ENCODE data around the gene CCDC112.
A peak's percentile ranks its signal among the peaks of the same experiment; 100 is the strongest.

The CCDC112 gene, protein sequence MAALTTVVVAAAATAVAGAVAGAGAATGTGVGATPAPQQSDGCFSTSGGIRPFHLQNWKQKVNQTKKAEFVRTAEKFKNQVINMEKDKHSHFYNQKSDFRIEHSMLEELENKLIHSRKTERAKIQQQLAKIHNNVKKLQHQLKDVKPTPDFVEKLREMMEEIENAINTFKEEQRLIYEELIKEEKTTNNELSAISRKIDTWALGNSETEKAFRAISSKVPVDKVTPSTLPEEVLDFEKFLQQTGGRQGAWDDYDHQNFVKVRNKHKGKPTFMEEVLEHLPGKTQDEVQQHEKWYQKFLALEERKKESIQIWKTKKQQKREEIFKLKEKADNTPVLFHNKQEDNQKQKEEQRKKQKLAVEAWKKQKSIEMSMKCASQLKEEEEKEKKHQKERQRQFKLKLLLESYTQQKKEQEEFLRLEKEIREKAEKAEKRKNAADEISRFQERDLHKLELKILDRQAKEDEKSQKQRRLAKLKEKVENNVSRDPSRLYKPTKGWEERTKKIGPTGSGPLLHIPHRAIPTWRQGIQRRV

GRCh38 chr5:115296124-115297022 is at the start of gene CCDC112:
Gene CCDC112, minus strand, starts transcription at chr5:115296654. Its CDS starts 111 bp downstream, at chr5:115296543.
- peaks cover 7% of the 10 kb centered on the region for H3K27me3 Mint-ChIP-seq (ENCODE audit: low read depth)

GRCh38 chr5:115345344-115345743 is 48.9 kb upstream of the CCDC112 start:
- H3K4me1 Mint-ChIP-seq = peaks cover 9% of the 10 kb centered on the region
- no peaks in the 10 kb centered on the region for H3K36me3 Mint-ChIP-seq (ENCODE audit: low read depth)
- TF ChIP-seq CTCF (IDR thresholded peaks at IDR 0.05; ENCODE audit: unreplicated experiment in 3 of 3) = no peak
- peaks cover 3% of the 10 kb centered on the region for H3K27me3 Mint-ChIP-seq (ENCODE audit: low read depth)
- H3K4me3 Mint-ChIP-seq = no peak overlapping the region
- H3K9me3 Mint-ChIP-seq = peaks cover 3% of the 10 kb centered on the region
- H3K27ac Mint-ChIP-seq = no peak overlapping the region

More at GRCh38 chr5:115296124-115297022, at the start of gene CCDC112:
- Mint-ChIP-seq H3K4me1 (peaks cover 10% of the 10 kb centered on the region), H3K9me3 (peaks cover 15% of the 10 kb centered on the region), H3K4me3 (peak within 1 kb of the TSS; percentile 94 to 96 (median 94)), H3K36me3 (ENCODE audit: low read depth) (peaks cover 24% of the 10 kb centered on the region), H3K27ac (peak within 1 kb of the TSS; percentile 18 to 65 (median 41))
- TF ChIP-seq CTCF (IDR thresholded peaks at IDR 0.05; ENCODE audit: unreplicated experiment in 3 of 3) = no peak

GRCh38 chr5:115343855-115344254 is 47.4 kb upstream of the CCDC112 start:
- Mint-ChIP-seq H3K36me3 (ENCODE audit: low read depth) (no peaks in the 10 kb centered on the region), H3K9me3 (peaks cover 3% of the 10 kb centered on the region), H3K4me1 (peaks cover 9% of the 10 kb centered on the region), H3K4me3 (no peak overlapping the region), H3K27ac (no peak overlapping the region), H3K27me3 (ENCODE audit: low read depth) (peaks cover 3% of the 10 kb centered on the region)
- no peak for TF ChIP-seq CTCF (IDR thresholded peaks at IDR 0.05; ENCODE audit: unreplicated experiment in 3 of 3)

GRCh38 chr5:115342590-115343377 is 46.3 kb upstream of the CCDC112 start:
- no peak for TF ChIP-seq CTCF (IDR thresholded peaks at IDR 0.05; ENCODE audit: unreplicated experiment in 3 of 3)
- Mint-ChIP-seq H3K9me3 (peaks cover 3% of the 10 kb centered on the region), H3K4me1 (peaks cover 9% of the 10 kb centered on the region), H3K27me3 (ENCODE audit: low read depth) (peaks cover 3% of the 10 kb centered on the region), H3K4me3 (no peak overlapping the region), H3K27ac (peak overlapping the region in 1 of 3 experiments; percentile 48), H3K36me3 (ENCODE audit: low read depth) (no peaks in the 10 kb centered on the region)

GRCh38 chr5:115341745-115342144 is 45.3 kb upstream of the CCDC112 start:
- H3K27ac Mint-ChIP-seq = no peak overlapping the region
- no peak for TF ChIP-seq CTCF (IDR thresholded peaks at IDR 0.05; ENCODE audit: unreplicated experiment in 3 of 3)
- H3K27me3 Mint-ChIP-seq (ENCODE audit: low read depth) = no peaks in the 10 kb centered on the region
- peaks cover 9% of the 10 kb centered on the region for H3K4me1 Mint-ChIP-seq
- no peaks in the 10 kb centered on the region for H3K36me3 Mint-ChIP-seq (ENCODE audit: low read depth)
- H3K4me3 Mint-ChIP-seq = no peak overlapping the region
- peaks cover 3% of the 10 kb centered on the region for H3K9me3 Mint-ChIP-seq

Data from nephron (organoid).